Neural cell (in vitro differentiated cells): ENCODE results near the gene RAB1B. TPM values are rescaled to one million over a fixed set of nuclear protein-coding genes. Genes with fewer than 3 reads are reported as not detected.

Source experiments
- H2AFZ ChIP-seq: fragments of 200-600, 300-800 bp; sonication (generic), shearing (Covaris generic); 2 replicates; pipeline ENCODE4 v1.6.0; 2014; ENCODE audit warnings: low read depth, mild to moderate bottlenecking, antibody characterized with exemption, low read length, moderate library complexity
- H3F3A ChIP-seq: fragments of 200-600 bp; shearing (Covaris generic); 2 replicates; pipeline ENCODE4 v1.6.1; 2016; ENCODE audit warnings: mild to moderate bottlenecking, moderate library complexity, mixed read lengths, antibody characterized with exemption, low read length; ENCODE audit not compliant: insufficient read depth, poor library complexity, severe bottlenecking
- H3K27ac ChIP-seq: fragments of 200-600, 300-800 bp; sonication (generic), shearing (Covaris generic); 2 replicates; pipeline ENCODE4 v1.5.1; 2014; ENCODE audit warnings: mild to moderate bottlenecking, low read length, moderate library complexity
- H3K27me3 ChIP-seq: fragments of 300-800, 200-600 bp; sonication (generic), shearing (Covaris generic); 2 replicates; pipeline ENCODE4 v1.6.0; 2014; ENCODE audit warnings: mild to moderate bottlenecking, low read depth, low read length, moderate library complexity; ENCODE audit not compliant: insufficient read depth
- H3K36me3 ChIP-seq: fragments of 300-800, 200-600 bp; sonication (generic), shearing (Covaris generic); 2 replicates; pipeline ENCODE4 v1.5.1; 2014; ENCODE audit warnings: mild to moderate bottlenecking, antibody characterized with exemption, low read length, moderate library complexity; ENCODE audit not compliant: insufficient read depth
- H3K4me2 ChIP-seq: fragments of 300-800, 200-600 bp; sonication (generic), shearing (Covaris generic); 2 replicates; pipeline ENCODE4 v1.6.0; 2014; ENCODE audit warnings: mild to moderate bottlenecking, low read length
- H3K4me3 ChIP-seq: fragments of 300-800, 200-600 bp; sonication (generic), shearing (Covaris generic); 2 replicates; pipeline ENCODE4 v1.5.1; 2014; ENCODE audit warnings: mild to moderate bottlenecking, low read length, moderate library complexity
- H3K79me2 ChIP-seq: fragments of 200-600 bp; shearing (Covaris generic); replicated peaks from 2 replicates; pipeline ENCODE4 v1.6.0; 2014; ENCODE audit warnings: mild to moderate bottlenecking, low read length, moderate library complexity; ENCODE audit not compliant: insufficient read depth
- H3K9ac ChIP-seq: fragments of 300-800, 200-600 bp; sonication (generic), shearing (Covaris generic); 2 replicates; pipeline ENCODE4 v1.6.1; 2016; ENCODE audit warnings: mild to moderate bottlenecking, low read length, mixed read lengths
- H3K9me2 ChIP-seq: fragments of 200-600 bp; shearing (Covaris generic); 2 replicates; pipeline ENCODE4 v1.6.1; 2016; ENCODE audit warnings: mild to moderate bottlenecking, low read length, mixed read lengths; ENCODE audit not compliant: insufficient read depth
- H3K9me3 ChIP-seq: fragments of 200-600, 300-800 bp; sonication (generic), shearing (Covaris generic); 2 replicates; pipeline ENCODE4 v1.6.1; 2016; ENCODE audit warnings: mild to moderate bottlenecking, mixed run types, low read length, moderate library complexity, mixed read lengths
- H4K20me1 ChIP-seq: fragments of 200-600 bp; shearing (Covaris generic); 2 replicates; pipeline ENCODE4 v1.6.1; 2016; ENCODE audit warnings: mild to moderate bottlenecking, mixed run types; ENCODE audit not compliant: insufficient read depth
- EZH2 ChIP-seq: fragments of 200-600, 300-800 bp; shearing (Covaris generic), sonication (generic); IDR thresholded peaks from 2 replicates; pipeline ENCODE4 v1.6.1; 2014; ENCODE audit warnings: antibody characterized with exemption, low read length, borderline replicate concordance, mild to moderate bottlenecking; ENCODE audit not compliant: insufficient read depth, poor library complexity, severe bottlenecking
- MXI1 ChIP-seq: fragments of 450-650 bp; conservative IDR thresholded peaks from 2 replicates; pipeline ENCODE4 v1.6.1; 2014; ENCODE audit warnings: antibody characterized with exemption, mild to moderate bottlenecking; ENCODE audit not compliant: poor library complexity, severe bottlenecking
- POLR2AphosphoS5 ChIP-seq: IDR thresholded peaks from 2 replicates; pipeline ENCODE4 v1.6.1; 2012
- RAD21 ChIP-seq: fragments of 450-650 bp; conservative IDR thresholded peaks from 2 replicates; pipeline ENCODE4 v1.6.1; 2014; ENCODE audit warnings: antibody characterized with exemption, mild to moderate bottlenecking, moderate library complexity
- REST ChIP-seq: IDR thresholded peaks from 2 replicates; pipeline ENCODE4 v1.6.1; 2012; ENCODE audit warnings: borderline replicate concordance
- SMC3 ChIP-seq: fragments of 450-650 bp; conservative IDR thresholded peaks from 2 replicates; pipeline ENCODE4 v1.6.1; 2014; ENCODE audit warnings: antibody characterized with exemption, mild to moderate bottlenecking, moderate library complexity; ENCODE audit not compliant: poor library complexity
- TAF1 ChIP-seq: IDR thresholded peaks from 2 replicates; pipeline ENCODE4 v1.6.1; 2012; ENCODE audit warnings: low read depth
- polyA plus RNA-seq: library from polyadenylated mRNA; depleted of rRNA; stranded (reverse); fragments of >200 nt; gene quantifications from 2 replicates; pipeline ENCODE4 v1.2.3, GENCODE V29; 2014
- TF ChIP-seq, protein P1 (sequence below): fragments of 450-650 bp; IDR thresholded peaks from 2 replicates; pipeline ENCODE4 v1.5.1; 2014; ENCODE audit warnings: antibody characterized with exemption, mild to moderate bottlenecking, moderate library complexity; ENCODE audit not compliant: poor library complexity, severe bottlenecking

Gene RAB1B
- polyA plus RNA-seq, 1 donor from 2014 or later = 27.2 TPM

- Histone ChIP-seq H2AFZ (no peak overlapping the region), H3K27ac (peak overlapping the region; percentile 98), H4K20me1 (peaks cover 8% of the 10 kb centered on the region), H3K9ac (peak overlapping the region; percentile 78), H3K4me2 (peak overlapping the region; percentile 66), H3K9me3 (no peaks in the 10 kb centered on the region), H3K27me3 (no peaks in the 10 kb centered on the region), H3K36me3 (no peaks in the 10 kb centered on the region), H3K9me2 (no peaks in the 10 kb centered on the region), H3K4me3 (peak overlapping the region; percentile 76), H3K79me2 (peaks cover 65% of the 10 kb centered on the region), H3F3A (peaks cover 4% of the 10 kb centered on the region)
- TF ChIP-seq REST = no peak
- TF ChIP-seq SMC3 = no peak
- TF ChIP-seq RAD21 = no peak
- TF ChIP-seq EZH2 = no peak
- no peak for TF ChIP-seq POLR2AphosphoS5
- no peak for TF ChIP-seq TAF1
- TF ChIP-seq MXI1 = no peak
- TF ChIP-seq, protein P1, sequence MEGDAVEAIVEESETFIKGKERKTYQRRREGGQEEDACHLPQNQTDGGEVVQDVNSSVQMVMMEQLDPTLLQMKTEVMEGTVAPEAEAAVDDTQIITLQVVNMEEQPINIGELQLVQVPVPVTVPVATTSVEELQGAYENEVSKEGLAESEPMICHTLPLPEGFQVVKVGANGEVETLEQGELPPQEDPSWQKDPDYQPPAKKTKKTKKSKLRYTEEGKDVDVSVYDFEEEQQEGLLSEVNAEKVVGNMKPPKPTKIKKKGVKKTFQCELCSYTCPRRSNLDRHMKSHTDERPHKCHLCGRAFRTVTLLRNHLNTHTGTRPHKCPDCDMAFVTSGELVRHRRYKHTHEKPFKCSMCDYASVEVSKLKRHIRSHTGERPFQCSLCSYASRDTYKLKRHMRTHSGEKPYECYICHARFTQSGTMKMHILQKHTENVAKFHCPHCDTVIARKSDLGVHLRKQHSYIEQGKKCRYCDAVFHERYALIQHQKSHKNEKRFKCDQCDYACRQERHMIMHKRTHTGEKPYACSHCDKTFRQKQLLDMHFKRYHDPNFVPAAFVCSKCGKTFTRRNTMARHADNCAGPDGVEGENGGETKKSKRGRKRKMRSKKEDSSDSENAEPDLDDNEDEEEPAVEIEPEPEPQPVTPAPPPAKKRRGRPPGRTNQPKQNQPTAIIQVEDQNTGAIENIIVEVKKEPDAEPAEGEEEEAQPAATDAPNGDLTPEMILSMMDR = no peak
Observed at GRCh38 chr11:66283461-66284105, 15.1 kb downstream of the RAB1B start.

GRCh38 chr11:66284526-66285078, 16.2 kb downstream of the RAB1B start:
- H3F3A ChIP-seq = no peaks in the 10 kb centered on the region
- H3K36me3 ChIP-seq = no peaks in the 10 kb centered on the region
- H3K27ac ChIP-seq = no peak overlapping the region
- H3K79me2 ChIP-seq = peaks cover 56% of the 10 kb centered on the region
- H2AFZ ChIP-seq = no peak overlapping the region
- no peaks in the 10 kb centered on the region for H3K9me3 ChIP-seq
- TF ChIP-seq REST (no peak), SMC3 (no peak), EZH2 (no peak)
- TF ChIP-seq, protein P1 = no peak
- no peaks in the 10 kb centered on the region for H3K27me3 ChIP-seq
- H4K20me1 ChIP-seq = peaks cover 8% of the 10 kb centered on the region
- no peak overlapping the region for H3K9ac ChIP-seq
- no peak overlapping the region for H3K4me2 ChIP-seq
- no peak overlapping the region for H3K4me3 ChIP-seq
- H3K9me2 ChIP-seq = no peaks in the 10 kb centered on the region
